ENCODE results near the gene ITGB3.

ITGB3 gene

GRCh38 chr17:47253541-47254402 is at the start of gene ITGB3:
ITGB3 (plus strand) TSS chr17:47253827; CDS start chr17:47253862, 35 bp downstream.
- Mint-ChIP-seq H3K27ac (peak within 1 kb of the TSS in 2 of 3 experiments; percentile 48 to 82), H3K36me3 (ENCODE audit: low read depth) (no peaks in the 10 kb centered on the region), H3K9me3 (peaks cover 4% of the 10 kb centered on the region)

GRCh38 chr17:47203984-47204721 is 49.5 kb upstream of the ITGB3 start:
- Mint-ChIP-seq H3K27me3 (ENCODE audit: low read depth) (peaks cover 5% of the 10 kb centered on the region), H3K4me3 (no peak overlapping the region), H3K36me3 (ENCODE audit: low read depth) (no peaks in the 10 kb centered on the region), H3K9me3 (peaks cover 6% of the 10 kb centered on the region), H3K4me1 (peaks cover 55% of the 10 kb centered on the region), H3K27ac (peak overlapping the region; percentile 71 to 90 (median 77))
- TF ChIP-seq CTCF (IDR thresholded peaks at IDR 0.05; ENCODE audit: unreplicated experiment in 3 of 3), result no peak

More at GRCh38 chr17:47253541-47254402, at the start of gene ITGB3:
- peak; percentile 41 to 45 (median 42) for TF ChIP-seq CTCF (IDR thresholded peaks at IDR 0.05; ENCODE audit: unreplicated experiment in 3 of 3)
- H3K27me3 Mint-ChIP-seq (ENCODE audit: low read depth), result peaks cover 66% of the 10 kb centered on the region
- H3K4me1 Mint-ChIP-seq, result peaks cover 15% of the 10 kb centered on the region
- H3K4me3 Mint-ChIP-seq, result peak within 1 kb of the TSS; percentile 93 to 97 (median 94)

GRCh38 chr17:47204722-47205418 is 48.8 kb upstream of the ITGB3 start:
- H3K9me3 Mint-ChIP-seq, result peaks cover 6% of the 10 kb centered on the region
- peak overlapping the region; percentile 71 to 90 (median 77) for H3K27ac Mint-ChIP-seq
- peak overlapping the region in 2 of 3 experiments; percentile 4 to 24 for H3K4me3 Mint-ChIP-seq
- peaks cover 5% of the 10 kb centered on the region for H3K27me3 Mint-ChIP-seq (ENCODE audit: low read depth)
- no peak for TF ChIP-seq CTCF (IDR thresholded peaks at IDR 0.05; ENCODE audit: unreplicated experiment in 3 of 3)
- H3K4me1 Mint-ChIP-seq, result peaks cover 60% of the 10 kb centered on the region
- no peaks in the 10 kb centered on the region for H3K36me3 Mint-ChIP-seq (ENCODE audit: low read depth)

- Mint-ChIP-seq H3K4me3 (peak overlapping the region in 2 of 3 experiments; percentile 4 to 24), H3K27ac (peak overlapping the region; percentile 71 to 90 (median 77)), H3K36me3 (ENCODE audit: low read depth) (no peaks in the 10 kb centered on the region), H3K27me3 (ENCODE audit: low read depth) (peaks cover under 1% of the 10 kb centered on the region), H3K9me3 (peaks cover 6% of the 10 kb centered on the region), H3K4me1 (peaks cover 54% of the 10 kb centered on the region)
- TF ChIP-seq CTCF (IDR thresholded peaks at IDR 0.05; ENCODE audit: unreplicated experiment in 3 of 3), result no peak
Observed at GRCh38 chr17:47205419-47205963, 48.1 kb upstream of the ITGB3 start.

GRCh38 chr17:47207143-47208067 is 46.2 kb upstream of the ITGB3 start:
- Mint-ChIP-seq H3K4me1 (peaks cover 60% of the 10 kb centered on the region), H3K9me3 (peaks cover 6% of the 10 kb centered on the region), H3K36me3 (ENCODE audit: low read depth) (no peaks in the 10 kb centered on the region), H3K27ac (peak overlapping the region; percentile 46 to 82 (median 71)), H3K27me3 (ENCODE audit: low read depth) (no peaks in the 10 kb centered on the region), H3K4me3 (no peak overlapping the region)
- TF ChIP-seq CTCF (IDR thresholded peaks at IDR 0.05; ENCODE audit: unreplicated experiment in 3 of 3), result no peak
